Measurements from ENCODE around the gene F2R. TPM values are rescaled to one million over a fixed set of nuclear protein-coding genes. Genes with fewer than 3 reads are reported as not detected.
"Not testable (repeated sequence)": the region's sequence is repeated elsewhere in the genome, so short reads cannot be mapped to it uniquely, and the experiment has no call there.

The F2R gene
- total RNA-seq, 1 donor from 2014 or later = 105 TPM

DNA sequence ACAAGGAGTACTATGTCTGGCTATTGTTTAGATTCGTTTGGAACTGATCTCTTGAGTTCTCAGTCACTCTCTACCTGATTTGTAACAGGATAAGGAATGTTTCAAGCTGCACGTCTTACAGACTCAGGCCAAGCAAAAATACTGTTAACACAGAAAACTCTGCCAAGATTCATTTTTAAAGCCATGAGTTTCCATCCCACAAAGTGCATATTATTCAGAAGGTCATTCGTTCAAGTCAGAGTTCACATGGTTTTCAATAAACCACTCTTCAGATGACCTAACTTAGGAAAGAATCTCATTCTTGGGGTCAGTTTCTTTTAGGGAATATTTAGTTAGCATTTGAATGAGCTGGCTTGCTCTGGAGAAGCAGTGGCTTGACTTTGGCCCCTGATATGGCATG lies 49.3 kb downstream of the F2R start:
- DNase-seq (ENCODE audit: low read depth) = no peak
- Histone ChIP-seq H3K36me3 (ENCODE audit: control insufficient read depth, insufficient read depth, low read length) (no peaks in the 10 kb centered on the region), H3K4me3 (ENCODE audit: low read depth, low read length) (no peak overlapping the region), H3K27me3 (ENCODE audit: control insufficient read depth, insufficient read depth, low read length) (no peaks in the 10 kb centered on the region)
- TF ChIP-seq CTCF (IDR thresholded peaks at IDR 0.05; ENCODE audit: insufficient read depth, low read length, poor library complexity, severe bottlenecking) = no peak

DNA sequence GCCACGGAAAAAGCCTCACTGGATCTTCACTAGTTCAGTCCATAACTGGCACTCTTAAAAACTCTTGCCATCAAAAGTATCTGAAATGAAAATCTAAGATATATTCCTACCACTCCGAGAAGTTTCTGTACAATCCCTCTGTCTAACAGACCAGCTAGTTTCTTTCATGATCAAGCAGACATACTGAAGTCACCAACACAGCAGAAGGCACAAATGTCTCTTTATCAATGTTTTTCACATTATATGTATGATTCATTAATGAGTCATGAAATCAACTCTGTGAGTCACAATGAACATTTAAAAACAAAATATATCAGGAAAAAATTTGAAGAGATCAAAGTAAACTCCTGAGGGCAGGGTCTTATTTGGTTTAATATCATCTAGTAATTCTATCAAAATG lies 50.8 kb downstream of the F2R start:
- Histone ChIP-seq H3K36me3 (ENCODE audit: control insufficient read depth, insufficient read depth, low read length) (no peaks in the 10 kb centered on the region), H3K27me3 (ENCODE audit: control insufficient read depth, insufficient read depth, low read length) (no peaks in the 10 kb centered on the region), H3K4me3 (ENCODE audit: low read depth, low read length) (no peak overlapping the region)
- DNase-seq (ENCODE audit: low read depth) = no peak
- no peak for TF ChIP-seq CTCF (IDR thresholded peaks at IDR 0.05; ENCODE audit: insufficient read depth, low read length, poor library complexity, severe bottlenecking)

DNA sequence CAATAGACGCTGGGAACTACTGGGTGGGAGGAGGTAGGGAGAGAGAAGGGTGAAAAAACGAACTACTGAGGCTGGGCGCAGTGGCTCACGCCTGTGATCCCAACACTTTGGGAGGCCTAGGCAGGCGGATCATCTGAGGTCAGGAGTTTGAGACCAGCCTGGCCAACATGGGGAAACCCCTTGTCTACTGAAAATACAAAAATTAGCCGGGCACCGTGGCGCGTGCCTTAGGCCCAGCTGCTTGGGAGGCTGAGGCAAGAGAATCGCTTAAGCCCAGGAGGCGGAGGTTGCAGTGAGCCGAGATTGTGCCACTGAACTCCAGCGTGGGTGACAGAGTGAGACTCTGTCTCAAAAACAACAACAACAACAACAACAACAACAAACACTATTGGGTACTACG lies 55.1 kb downstream of the F2R start:
- not testable (repeated sequence) for DNase-seq (ENCODE audit: low read depth); H3K36me3 ChIP-seq (ENCODE audit: control insufficient read depth, insufficient read depth, low read length); H3K4me3 ChIP-seq (ENCODE audit: low read depth, low read length); H3K27me3 ChIP-seq (ENCODE audit: control insufficient read depth, insufficient read depth, low read length)

GRCh38 chr5:76771705-76772405 lies 55.9 kb downstream of the F2R start:
- H3K4me3 ChIP-seq (ENCODE audit: low read depth, low read length) = no peak overlapping the region
- no peak for DNase-seq (ENCODE audit: low read depth)
- no peak for TF ChIP-seq CTCF (IDR thresholded peaks at IDR 0.05; ENCODE audit: insufficient read depth, low read length, poor library complexity, severe bottlenecking)
- no peaks in the 10 kb centered on the region for H3K36me3 ChIP-seq (ENCODE audit: control insufficient read depth, insufficient read depth, low read length)
- H3K27me3 ChIP-seq (ENCODE audit: control insufficient read depth, insufficient read depth, low read length) = no peaks in the 10 kb centered on the region

GRCh38 chr5:76775921-76776320 lies 60.0 kb downstream of the F2R start:
- no peak for DNase-seq (ENCODE audit: low read depth)
- H3K27me3 ChIP-seq (ENCODE audit: control insufficient read depth, insufficient read depth, low read length) = no peaks in the 10 kb centered on the region
- H3K4me3 ChIP-seq (ENCODE audit: low read depth, low read length) = no peak overlapping the region
- no peaks in the 10 kb centered on the region for H3K36me3 ChIP-seq (ENCODE audit: control insufficient read depth, insufficient read depth, low read length)
- no peak for TF ChIP-seq CTCF (IDR thresholded peaks at IDR 0.05; ENCODE audit: insufficient read depth, low read length, poor library complexity, severe bottlenecking)

DNA sequence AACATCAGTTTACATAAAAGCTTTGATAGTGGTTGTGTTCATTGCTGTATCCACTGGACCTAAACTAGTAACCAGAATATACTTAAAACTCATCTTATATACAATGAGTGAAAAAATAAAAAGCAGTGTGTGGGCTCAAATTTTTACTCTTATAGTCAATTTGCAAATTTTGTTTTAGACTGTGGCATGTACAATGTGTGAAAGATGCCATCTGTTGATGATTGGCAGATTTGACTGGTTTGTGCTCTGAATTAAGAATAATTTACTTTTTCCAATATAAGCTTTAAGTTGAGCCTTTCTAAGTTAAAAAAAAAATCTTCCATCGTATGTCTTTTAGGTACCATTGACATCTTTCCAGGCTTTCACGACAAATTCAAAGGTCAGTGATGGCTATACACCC lies 60.5 kb downstream of the F2R start:
- DNase-seq (ENCODE audit: low read depth) = no peak
- TF ChIP-seq CTCF (IDR thresholded peaks at IDR 0.05; ENCODE audit: insufficient read depth, low read length, poor library complexity, severe bottlenecking) = no peak
- Histone ChIP-seq H3K4me3 (ENCODE audit: low read depth, low read length) (no peak overlapping the region), H3K27me3 (ENCODE audit: control insufficient read depth, insufficient read depth, low read length) (no peaks in the 10 kb centered on the region), H3K36me3 (ENCODE audit: control insufficient read depth, insufficient read depth, low read length) (no peaks in the 10 kb centered on the region)

DNA sequence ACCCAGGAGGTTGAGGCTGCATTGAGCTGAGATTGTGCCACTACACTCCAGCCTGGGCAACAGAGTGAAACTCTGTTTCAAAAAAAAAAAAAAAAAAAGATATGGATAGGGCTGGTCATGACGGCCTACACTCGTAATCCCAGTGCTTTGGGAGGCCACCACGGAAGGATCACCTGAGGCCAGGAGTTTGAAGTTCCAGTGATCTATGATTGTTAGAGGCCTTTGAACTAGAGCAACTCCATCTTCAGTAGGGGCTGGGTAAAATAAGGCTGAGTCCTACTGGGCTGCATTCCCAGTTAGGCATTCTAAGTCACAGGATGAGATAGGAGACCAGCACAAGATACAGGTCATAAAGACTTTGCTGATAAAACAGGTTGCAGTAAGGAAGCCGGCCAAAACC lies 64.7 kb downstream of the F2R start:
- not testable (repeated sequence) for DNase-seq (ENCODE audit: low read depth); H3K36me3 ChIP-seq (ENCODE audit: control insufficient read depth, insufficient read depth, low read length); H3K27me3 ChIP-seq (ENCODE audit: control insufficient read depth, insufficient read depth, low read length); H3K4me3 ChIP-seq (ENCODE audit: low read depth, low read length)
